ENCODE results near the gene COMMD9. TPM values are rescaled to one million over a fixed set of nuclear protein-coding genes. Genes with fewer than 3 reads are reported as not detected.

COMMD9 gene
- total and polyA plus RNA-seq, 2 of the 4 experiments (the other 2 are of a cell fraction), result 50.7 to 58.3 TPM

- H2BK15ac ChIP-seq (ENCODE audit: low read depth, low read length), result no peak overlapping the region
- dilution Hi-C loops (cut with HindIII; ENCODE audit: low sequenced_read_pairs, unreplicated experiment), result no loop called here
Observed at GRCh38 chr11:36281850-36282249, 7.4 kb downstream of the COMMD9 start.

More at GRCh38 chr11:36281850-36282249, 7.4 kb downstream of the COMMD9 start:
- Histone ChIP-seq H3K4ac (ENCODE audit: low read depth, low read length) (no peak overlapping the region), H3K27me3 (ENCODE audit: control insufficient read depth, insufficient read depth, low read length) (no peaks in the 10 kb centered on the region), H3K9me3 (ENCODE audit: control insufficient read depth, insufficient read depth, low read length) (no peaks in the 10 kb centered on the region), H3K36me3 (ENCODE audit: control insufficient read depth, insufficient read depth, low read length) (peaks cover 3% of the 10 kb centered on the region; the same call in 1 of the 2 replicates), H2AFZ (replicated peaks; ENCODE audit: low read length, poor library complexity) (no peak overlapping the region), H2AK5ac (ENCODE audit: low read depth, low read length) (no peak overlapping the region), H2BK20ac (ENCODE audit: low read depth, low read length) (no peak overlapping the region), H2AK9ac (replicated peaks; ENCODE audit: low read depth, low read length, poor library complexity) (no peak overlapping the region), H3K27ac (ENCODE audit: insufficient read depth, low read length) (no peak overlapping the region), H3K4me1 (ENCODE audit: control insufficient read depth, insufficient read depth, low read length) (no peaks in the 10 kb centered on the region), H3K79me1 (ENCODE audit: low read depth in 1 of 2, low read length in 2 of 2) (peaks cover 10 to 23% of the 10 kb centered on the region in 2 experiments; a peak in 3 of 4 replicates), H3K23ac (ENCODE audit: low read depth, low read length) (no peak overlapping the region), H3K9ac (ENCODE audit: low read depth, low read length) (no peak overlapping the region), H3K9me1 (ENCODE audit: insufficient read depth, low read length) (peaks cover 2% of the 10 kb centered on the region; the same call in 1 of the 2 replicates), H4K20me1 (ENCODE audit: insufficient read depth, low read length) (no peaks in the 10 kb centered on the region; the same call in 1 of the 2 replicates), H3K18ac (ENCODE audit: low read depth, low read length) (no peak overlapping the region), H4K91ac (ENCODE audit: insufficient read depth, low read depth, low read length) (no peak overlapping the region), H3K14ac (replicated peaks; ENCODE audit: low read depth, low read length) (no peak overlapping the region), H2BK5ac (ENCODE audit: low read depth, low read length, poor library complexity, severe bottlenecking) (no peak overlapping the region), H4K8ac (ENCODE audit: low read depth in 2 of 2, low read length in 2 of 2) (no peak overlapping the region), H2BK120ac (ENCODE audit: low read depth, low read length) (no peak overlapping the region), H4K5ac (ENCODE audit: low read depth, low read length) (no peak overlapping the region), H3K4me3 (ENCODE audit: insufficient read depth, low read depth, low read length) (no peak overlapping the region), H3K4me2 (ENCODE audit: low read depth, low read length) (no peak overlapping the region), H3K56ac (ENCODE audit: extremely low read depth, insufficient read depth, low read length) (no peak overlapping the region)
- BruUV-seq (replicated peaks), result no TSS peak
- no CpG with 5 or more reads among the region's 4 CpGs for WGBS, 2 experiments (ENCODE audit: extremely low coverage in 2 of 2, insufficient read length in 1 of 2)
- ChIA-PET POLR2A (ENCODE audit: unreplicated experiment) (no interaction called here), CTCF (interaction anchor here (1.1 kb wide), 1 partner anchor 197 kb away, joined by 3 read pairs; no protein-coding TSS in a partner anchor)
- ATAC-seq (ENCODE audit: low read depth) (no peak), DNase-seq (no peak)
- in situ Hi-C loops (cut with MboI; ENCODE audit: low sequenced_read_pairs), result no loop called here
- TF ChIP-seq ELK1 (IDR thresholded peaks at IDR 0.05; ENCODE audit: borderline replicate concordance, low read depth, low read length) (no peak), RCOR1 (IDR thresholded peaks at IDR 0.05; ENCODE audit: insufficient replicate concordance, low read length) (no peak), CHD1 (IDR thresholded peaks at IDR 0.05; ENCODE audit: low read depth, low read length) (no peak), FOS (IDR thresholded peaks at IDR 0.05; ENCODE audit: low read depth, low read length) (no peak), NFE2L2 (IDR thresholded peaks at IDR 0.05; ENCODE audit: low read depth, low read length) (no peak), POLR2A (IDR thresholded peaks at IDR 0.05; ENCODE audit: low read depth, low read length) (no peak), MAFK (IDR thresholded peaks at IDR 0.05; ENCODE audit: low read depth, low read length) (no peak), CTCF (conservative IDR thresholded peaks at IDR 0.05; ENCODE audit: low read depth, low read length) (no peak), MAZ (IDR thresholded peaks at IDR 0.05; ENCODE audit: borderline replicate concordance, low read depth, low read length) (no peak), CEBPB (IDR thresholded peaks at IDR 0.05; ENCODE audit: low read depth, low read length) (no peak), BHLHE40 (IDR thresholded peaks at IDR 0.05; ENCODE audit: low read depth, low read length) (no peak), RFX5 (IDR thresholded peaks at IDR 0.05; ENCODE audit: low read depth, low read length) (no peak), USF2 (IDR thresholded peaks at IDR 0.05; ENCODE audit: low read depth, low read length) (no peak), RAD21 (IDR thresholded peaks at IDR 0.05; ENCODE audit: low read length) (no peak), MXI1 (IDR thresholded peaks at IDR 0.05; ENCODE audit: borderline replicate concordance, low read depth, low read length) (no peak), SMC3 (IDR thresholded peaks at IDR 0.05; ENCODE audit: low read depth, low read length) (no peak)
- intact Hi-C loops (cut with micrococcal nuclease), result no loop called here
